GM18505 (cell line): ENCODE measurements around the gene VMA21.
A peak's percentile ranks its signal among the peaks of the same experiment; 100 is the strongest.

ENCODE experiments used
- ATAC-seq: cut with Tn5 transposase; IDR thresholded peaks from one replicate; pipeline ENCODE4 v1.9.1; 2021; ENCODE audit not compliant: unreplicated experiment
- POLR2A ChIP-seq: IDR thresholded peaks from 4 replicates; pipeline ENCODE4 v1.6.1; 2011; ENCODE audit warnings: borderline replicate concordance; ENCODE audit not compliant: insufficient read depth, insufficient read length; ENCODE audit errors: extremely low read depth

Gene VMA21

GRCh38 chrX:151396825-151397740 is at the start of gene VMA21:
VMA21 (plus strand) TSS chrX:151397206; CDS start chrX:151397309, 103 bp downstream.
- TF ChIP-seq POLR2A = peak; percentile 72
- peak; percentile 86 for ATAC-seq

GRCh38 chrX:151359341-151359740 is 37.7 kb upstream of the VMA21 start:
- ATAC-seq = no peak
- TF ChIP-seq POLR2A = no peak

GRCh38 chrX:151359931-151360871 is 36.8 kb upstream of the VMA21 start:
- peak; percentile 85 for ATAC-seq

GRCh38 chrX:151363316-151363715 is 33.7 kb upstream of the VMA21 start:
- ATAC-seq = no peak
- no peak for TF ChIP-seq POLR2A

More at GRCh38 chrX:151359931-151360871, 36.8 kb upstream of the VMA21 start:
- TF ChIP-seq POLR2A = no peak

- ATAC-seq = no peak
- no peak for TF ChIP-seq POLR2A
Observed at GRCh38 chrX:151365579-151365978, 31.4 kb upstream of the VMA21 start.

- no peak for ATAC-seq
- TF ChIP-seq POLR2A = no peak
Observed at GRCh38 chrX:151370906-151371305, 26.1 kb upstream of the VMA21 start.

- ATAC-seq = no peak
- TF ChIP-seq POLR2A = no peak
Observed at GRCh38 chrX:151384807-151385206, 12.2 kb upstream of the VMA21 start.

GRCh38 chrX:151386838-151387459 is 10.1 kb upstream of the VMA21 start:
- no peak for TF ChIP-seq POLR2A
- ATAC-seq = no peak

- no peak for ATAC-seq
- TF ChIP-seq POLR2A = no peak
Observed at GRCh38 chrX:151391722-151392121, 5.3 kb upstream of the VMA21 start.

- TF ChIP-seq POLR2A = no peak
- no peak for ATAC-seq
Observed at GRCh38 chrX:151393514-151393913, 3.5 kb upstream of the VMA21 start.

- TF ChIP-seq POLR2A = no peak
- ATAC-seq = peak; percentile 24
Observed at GRCh38 chrX:151396042-151396824, 773 bp upstream of the VMA21 start.

- TF ChIP-seq POLR2A = no peak
- no peak for ATAC-seq
Observed at GRCh38 chrX:151397741-151398070, 700 bp downstream of the VMA21 start.
